ENCODE results near the gene DENND1B.

GRCh38 chr1:197677313-197677712 lies 98.0 kb downstream of the DENND1B start:
- TF ChIP-seq RAD21 (IDR thresholded peaks at IDR 0.05; ENCODE audit: low read length) = no peak
- no peak for TF ChIP-seq CTCF (IDR thresholded peaks at IDR 0.05)
- TF ChIP-seq MAX (IDR thresholded peaks at IDR 0.05; ENCODE audit: low read depth) = no peak
- TF ChIP-seq EP300 (IDR thresholded peaks at IDR 0.05; ENCODE audit: borderline replicate concordance in 1 of 2, low read depth in 1 of 2, low read length in 1 of 2) = no peak
- TF ChIP-seq PBX3 (IDR thresholded peaks at IDR 0.05) = no peak
- TF ChIP-seq REST (IDR thresholded peaks at IDR 0.05; ENCODE audit: low read depth, low read length) = no peak
- no peak for TF ChIP-seq POLR2AphosphoS5 (IDR thresholded peaks at IDR 0.05; ENCODE audit: low read depth, low read length)
- TF ChIP-seq GABPA (IDR thresholded peaks at IDR 0.05; ENCODE audit: low read depth) = no peak
- no peak for TF ChIP-seq ZBTB33 (IDR thresholded peaks at IDR 0.05; ENCODE audit: borderline replicate concordance, low read depth)
- TF ChIP-seq USF2 (IDR thresholded peaks at IDR 0.05; ENCODE audit: borderline replicate concordance, low read depth, low read length) = no peak
- TF ChIP-seq RXRA (IDR thresholded peaks at IDR 0.05; ENCODE audit: borderline replicate concordance, low read depth) = no peak
- TF ChIP-seq EZH2phosphoT487 (IDR thresholded peaks at IDR 0.05; ENCODE audit: borderline replicate concordance, low read depth) = no peak
